Right atrium auricular region (tissue), 2 donors: ENCODE data around the gene FGD3. TPM values are rescaled to one million over a fixed set of nuclear protein-coding genes. Genes with fewer than 3 reads are reported as not detected.

ENCODE experiments used
- DNase-seq: peaks from one replicate; pipeline ENCODE4 v3.0.0-alpha.2; 2019; ENCODE audit warnings: low spot score
- H3K27ac ChIP-seq, 2 donors: fragments of 200-600 bp; sonication (generic); 1 replicate in 1 of 2; 2 replicates in 1 of 2; pipeline ENCODE4 v1.5.1; 2016 to 2019
- H3K27me3 ChIP-seq, 2 donors: fragments of 200-600 bp; sonication (generic); one replicate each; pipeline versions ENCODE4 v1.5.1 to v1.6.0; 2017 to 2019
- H3K36me3 ChIP-seq: fragments of 200-600 bp; sonication (generic); one replicate; pipeline ENCODE4 v1.5.1; 2016
- H3K4me1 ChIP-seq, 2 donors: fragments of 200-600 bp; sonication (generic); one replicate each; pipeline versions ENCODE4 v1.5.1 to v1.6.0; 2017 to 2019
- H3K4me3 ChIP-seq, 2 donors: fragments of 200-600 bp; sonication (generic); 1 replicate in 1 of 2; 2 replicates in 1 of 2; pipeline ENCODE4 v1.5.1; 2017 to 2019; ENCODE audit warnings: mild to moderate bottlenecking in 1 of 2, moderate library complexity in 1 of 2
- H3K9me3 ChIP-seq, 2 donors: fragments of 200-600 bp; sonication (generic); one replicate each; pipeline ENCODE4 v1.5.1; 2019
- total RNA-seq, 2 donors: library from RNA; depleted of rRNA; stranded (reverse); fragments of >200 nt; gene quantifications; one replicate each; pipeline ENCODE4 v1.1.0, GENCODE V29; 2016
- TF ChIP-seq, protein P1 (sequence below), 2 donors: fragments of 200-600 bp; sonication (generic); IDR thresholded peaks; one replicate each; pipeline ENCODE4 v1.5.1; 2019; ENCODE audit warnings: antibody characterized with exemption in 2 of 2

Gene FGD3
- total RNA-seq, 2 donors from 2014 or later, result 2.2 to 3.3 TPM

DNA sequence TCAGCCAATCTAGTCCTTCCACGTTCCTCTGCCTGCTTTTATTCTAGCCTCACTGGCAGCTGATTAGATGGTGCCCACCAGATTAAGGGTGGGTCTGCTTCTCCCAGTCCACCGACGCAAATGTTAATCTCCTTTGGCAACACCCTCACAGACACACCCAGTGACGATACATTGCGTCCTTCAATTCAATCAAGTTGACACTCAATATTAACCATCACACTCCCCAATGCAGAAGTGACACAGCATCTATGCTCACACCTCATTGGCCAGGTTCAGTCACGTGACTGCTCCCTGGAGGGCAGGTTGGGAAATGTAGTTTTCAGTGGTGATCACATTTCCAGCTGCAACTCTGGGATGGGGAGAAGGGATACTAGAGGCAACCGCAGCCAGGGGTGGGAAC is 124.1 kb downstream of the FGD3 start:
- Histone ChIP-seq H3K4me3 (no peak overlapping the region), H3K9me3 (no peaks in the 10 kb centered on the region), H3K27ac (no peak overlapping the region), H3K27me3 (no peaks in the 10 kb centered on the region), H3K4me1 (peaks cover 0 to 10% of the 10 kb centered on the region in 2 donors), H3K36me3 (no peaks in the 10 kb centered on the region)
- DNase-seq, result no peak
- TF ChIP-seq, protein P1, sequence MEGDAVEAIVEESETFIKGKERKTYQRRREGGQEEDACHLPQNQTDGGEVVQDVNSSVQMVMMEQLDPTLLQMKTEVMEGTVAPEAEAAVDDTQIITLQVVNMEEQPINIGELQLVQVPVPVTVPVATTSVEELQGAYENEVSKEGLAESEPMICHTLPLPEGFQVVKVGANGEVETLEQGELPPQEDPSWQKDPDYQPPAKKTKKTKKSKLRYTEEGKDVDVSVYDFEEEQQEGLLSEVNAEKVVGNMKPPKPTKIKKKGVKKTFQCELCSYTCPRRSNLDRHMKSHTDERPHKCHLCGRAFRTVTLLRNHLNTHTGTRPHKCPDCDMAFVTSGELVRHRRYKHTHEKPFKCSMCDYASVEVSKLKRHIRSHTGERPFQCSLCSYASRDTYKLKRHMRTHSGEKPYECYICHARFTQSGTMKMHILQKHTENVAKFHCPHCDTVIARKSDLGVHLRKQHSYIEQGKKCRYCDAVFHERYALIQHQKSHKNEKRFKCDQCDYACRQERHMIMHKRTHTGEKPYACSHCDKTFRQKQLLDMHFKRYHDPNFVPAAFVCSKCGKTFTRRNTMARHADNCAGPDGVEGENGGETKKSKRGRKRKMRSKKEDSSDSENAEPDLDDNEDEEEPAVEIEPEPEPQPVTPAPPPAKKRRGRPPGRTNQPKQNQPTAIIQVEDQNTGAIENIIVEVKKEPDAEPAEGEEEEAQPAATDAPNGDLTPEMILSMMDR (IDR thresholded peaks at IDR 0.05), result no peak

- TF ChIP-seq, protein P1 (IDR thresholded peaks at IDR 0.05), result no peak
- H3K27ac ChIP-seq, result no peak overlapping the region
- H3K27me3 ChIP-seq, result no peaks in the 10 kb centered on the region
- peaks cover 0 to 10% of the 10 kb centered on the region in 2 donors for H3K4me1 ChIP-seq
- H3K9me3 ChIP-seq, result no peaks in the 10 kb centered on the region
- H3K4me3 ChIP-seq, result no peak overlapping the region
- no peaks in the 10 kb centered on the region for H3K36me3 ChIP-seq
- DNase-seq, result no peak
These were observed 125.1 kb downstream of the FGD3 start for GRCh38 chr9:93072383-93072795.

GRCh38 chr9:93076101-93076791 is 128.9 kb downstream of the FGD3 start:
- TF ChIP-seq, protein P1 (IDR thresholded peaks at IDR 0.05), result no peak
- peaks cover 0 to 10% of the 10 kb centered on the region in 2 donors for H3K4me1 ChIP-seq
- H3K27ac ChIP-seq, result no peak overlapping the region
- H3K4me3 ChIP-seq, result no peak overlapping the region
- no peaks in the 10 kb centered on the region for H3K27me3 ChIP-seq
- H3K36me3 ChIP-seq, result no peaks in the 10 kb centered on the region
- DNase-seq, result no peak
- no peaks in the 10 kb centered on the region for H3K9me3 ChIP-seq

- Histone ChIP-seq H3K36me3 (no peaks in the 10 kb centered on the region), H3K4me3 (no peak overlapping the region), H3K27ac (no peak overlapping the region), H3K9me3 (no peaks in the 10 kb centered on the region), H3K4me1 (peaks cover 0 to 10% of the 10 kb centered on the region in 2 donors), H3K27me3 (no peaks in the 10 kb centered on the region)
- no peak for DNase-seq
- TF ChIP-seq, protein P1 (IDR thresholded peaks at IDR 0.05), result no peak
These were observed 129.4 kb downstream of the FGD3 start for GRCh38 chr9:93076792-93077128.

DNA sequence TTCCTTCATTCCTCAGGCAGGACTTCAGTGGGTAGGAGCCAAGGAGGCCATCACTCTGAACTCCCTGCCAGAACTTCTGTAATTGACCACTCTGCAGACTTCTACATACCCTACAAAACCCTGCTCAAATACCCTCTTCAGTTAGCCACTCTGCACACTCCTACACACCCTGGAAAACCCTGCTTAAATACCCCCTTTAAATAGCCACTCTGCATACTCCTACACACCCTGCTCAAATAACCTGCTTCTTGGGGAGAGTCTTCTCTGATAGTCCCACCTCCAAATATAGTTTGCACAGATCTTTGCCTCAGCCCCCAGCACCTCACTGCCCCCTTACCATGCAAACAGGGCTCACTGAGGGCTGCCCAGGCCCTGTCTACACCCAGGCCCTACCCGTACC is 130.0 kb downstream of the FGD3 start:
- H3K4me3 ChIP-seq, result no peak overlapping the region
- no peak for DNase-seq
- no peaks in the 10 kb centered on the region for H3K36me3 ChIP-seq
- peaks cover 0 to 5% of the 10 kb centered on the region in 2 donors for H3K4me1 ChIP-seq
- no peak overlapping the region for H3K27ac ChIP-seq
- TF ChIP-seq, protein P1 (IDR thresholded peaks at IDR 0.05), result no peak
- no peaks in the 10 kb centered on the region for H3K9me3 ChIP-seq
- no peaks in the 10 kb centered on the region for H3K27me3 ChIP-seq

GRCh38 chr9:93077811-93078210 is 130.5 kb downstream of the FGD3 start:
- H3K27ac ChIP-seq, result no peak overlapping the region
- H3K4me3 ChIP-seq, result no peak overlapping the region
- no peaks in the 10 kb centered on the region for H3K27me3 ChIP-seq
- TF ChIP-seq, protein P1 (IDR thresholded peaks at IDR 0.05), result no peak
- no peaks in the 10 kb centered on the region for H3K9me3 ChIP-seq
- no peaks in the 10 kb centered on the region for H3K36me3 ChIP-seq
- DNase-seq, result no peak
- H3K4me1 ChIP-seq, result peaks cover 0 to under 1% of the 10 kb centered on the region in 2 donors
